PC-9 (cell line): ENCODE results near the gene MAP2K5.

ENCODE experiments used
- CTCF ChIP-seq: fragments of 200-600 bp; sonication (generic); conservative IDR thresholded peaks from 2 replicates; pipeline ENCODE4 v1.6.1; 2017; ENCODE audit warnings: mixed run types, antibody characterized with exemption, mild to moderate bottlenecking, moderate library complexity
- EZH2 ChIP-seq: fragments of 200-600 bp; sonication (generic); IDR thresholded peaks from 2 replicates; pipeline ENCODE4 v1.8.0; 2017; ENCODE audit warnings: antibody characterized with exemption, low read depth

GRCh38 chr15:67690936-67691335 is 148.4 kb downstream of the MAP2K5 start:
- no peak for TF ChIP-seq CTCF
- no peak for TF ChIP-seq EZH2
